ENCODE measurements around the gene STXBP1.
"Not testable (repeated sequence)": the region's sequence is repeated elsewhere in the genome, so short reads cannot be mapped to it uniquely, and the experiment has no call there.

STXBP1 gene

DNA sequence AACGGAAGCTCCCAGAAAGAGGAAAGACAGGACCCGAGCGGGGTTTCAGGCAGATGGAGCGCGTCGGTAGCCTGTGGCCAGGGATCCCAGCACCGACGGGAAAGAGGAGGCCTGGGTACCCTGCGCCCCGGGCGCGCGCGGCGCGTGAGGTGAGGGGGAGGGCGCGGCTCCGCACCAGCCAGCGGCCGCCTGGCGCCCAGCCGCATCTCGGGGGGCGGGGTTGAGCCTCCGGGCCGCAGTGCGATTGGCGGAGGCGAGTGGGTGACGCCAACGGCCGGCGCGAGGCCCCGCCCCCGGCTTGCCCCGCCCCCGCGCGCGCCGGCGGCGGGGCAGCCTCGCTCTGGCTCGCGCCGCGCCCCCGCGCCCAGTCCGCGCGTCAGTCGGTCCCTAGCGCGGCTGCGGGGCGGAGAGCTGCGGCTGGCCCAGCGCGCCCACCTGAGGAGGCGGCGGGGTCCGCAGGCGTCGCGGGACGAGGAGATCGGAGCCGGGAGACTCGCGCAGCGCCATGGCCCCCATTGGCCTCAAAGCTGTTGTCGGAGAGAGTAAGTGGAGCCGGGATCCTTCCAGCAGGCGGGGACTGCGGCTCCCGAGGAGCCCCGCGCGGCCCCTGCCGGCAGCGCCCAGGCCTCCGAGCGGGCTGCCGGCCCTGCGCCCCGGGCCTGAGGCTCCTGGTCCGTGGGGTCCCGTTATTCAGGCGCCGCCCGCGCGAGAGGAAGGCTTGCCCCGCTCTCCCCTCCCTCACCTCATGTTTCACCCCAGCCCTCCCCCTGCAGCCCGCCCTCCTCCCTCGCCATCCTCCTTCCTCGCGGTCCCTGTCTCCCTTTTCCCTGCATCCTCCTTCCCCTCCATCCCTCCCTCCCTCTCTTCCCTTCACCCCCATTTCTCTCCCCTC is at the start of gene STXBP1:
Gene STXBP1, plus strand, starts transcription at position 379 of the 892 bp plus-strand sequence. Its CDS starts 127 bp downstream, at position 506.
- peak; percentile 93 for DNase-seq

DNA sequence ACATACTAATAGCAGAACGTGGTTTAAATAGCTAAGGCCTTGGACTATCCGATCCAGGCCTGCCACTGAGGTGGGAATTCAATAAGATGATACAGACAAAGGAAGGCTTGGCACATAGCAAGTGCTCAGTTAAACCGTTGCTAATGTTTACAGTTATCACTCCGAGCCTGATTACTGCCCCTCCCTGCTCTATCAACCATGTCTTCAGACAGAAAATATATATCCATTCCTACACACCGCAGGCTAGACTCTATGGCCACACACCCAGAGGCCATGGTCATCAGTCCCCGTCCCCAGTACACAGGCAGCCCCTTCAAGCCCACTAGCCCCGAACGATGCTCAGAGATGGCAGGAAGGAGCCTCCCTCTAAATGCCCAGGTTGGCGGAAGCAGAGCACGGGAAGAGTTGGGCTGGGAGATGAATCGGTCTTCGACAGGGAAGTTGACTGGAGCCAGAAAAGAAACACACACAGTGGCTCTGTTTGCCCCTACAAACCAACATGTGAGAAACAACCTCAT is 49.7 kb upstream of the STXBP1 start:
- no peak for DNase-seq

DNA sequence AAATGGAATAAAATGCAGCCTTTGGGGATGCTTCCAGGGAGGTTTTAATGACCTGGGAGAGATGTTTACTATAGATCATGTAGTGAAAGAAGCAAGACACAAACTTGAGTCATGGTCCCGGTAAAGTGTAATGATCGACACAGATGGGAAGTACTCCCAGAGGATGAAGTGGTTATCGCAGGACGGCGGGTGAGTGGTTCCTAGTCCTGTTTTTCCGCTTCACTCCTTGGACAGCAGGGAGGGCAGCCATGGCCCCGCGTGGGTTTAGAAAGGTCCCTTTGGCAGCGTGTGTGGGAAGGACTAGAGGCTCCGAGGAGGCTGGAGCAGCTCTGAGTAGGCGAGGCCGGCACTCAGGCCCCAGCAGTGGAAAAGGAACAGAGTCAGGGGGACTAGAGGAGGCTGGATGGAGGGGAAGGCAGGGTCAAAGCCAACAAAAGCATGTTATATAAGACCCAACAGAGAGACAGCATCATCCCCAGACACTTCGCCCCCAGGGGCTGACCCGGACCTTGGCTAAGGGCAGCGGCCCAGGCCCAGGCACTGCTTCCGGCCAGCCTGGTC is 49.2 kb upstream of the STXBP1 start:
- no peak for DNase-seq

DNA sequence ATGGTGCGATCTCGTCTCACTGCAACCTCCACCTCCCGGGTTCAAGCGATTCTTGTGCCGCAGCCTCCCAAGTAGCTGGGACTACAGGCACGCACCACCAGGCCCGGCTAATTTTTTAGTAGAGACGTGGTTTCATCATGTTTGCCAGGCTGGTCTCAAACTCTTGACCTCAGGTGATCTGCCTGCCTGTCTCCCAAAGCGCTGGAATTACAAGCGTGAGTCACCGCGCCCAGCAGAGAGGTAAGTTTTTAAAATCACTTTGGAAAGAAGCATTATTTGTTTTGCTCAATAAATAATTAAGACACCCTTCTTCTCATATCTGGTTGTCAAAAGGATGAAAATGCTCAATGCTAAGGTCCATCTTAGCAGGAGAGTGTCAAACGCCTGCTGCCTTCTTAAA is 48.5 kb upstream of the STXBP1 start:
- DNase-seq = no peak

DNA sequence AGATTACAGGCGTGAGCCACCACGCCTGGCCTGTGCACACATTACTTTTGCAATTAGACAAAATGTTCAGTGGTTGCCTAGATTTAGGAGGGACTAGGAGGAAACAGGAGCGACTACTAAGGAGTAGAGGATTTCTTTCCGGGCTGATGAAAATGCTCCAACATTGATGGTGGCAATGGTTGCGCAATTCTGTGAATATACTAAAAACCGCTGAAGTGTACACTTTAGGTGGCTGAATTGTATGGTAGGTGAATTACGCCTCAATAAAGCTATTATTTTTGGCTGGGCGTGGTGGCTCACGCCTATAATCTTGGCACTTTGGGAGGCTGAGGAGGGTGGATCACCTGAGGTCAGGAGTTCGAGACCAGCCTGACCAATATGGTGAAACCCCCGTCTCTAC is 46.8 kb upstream of the STXBP1 start:
- no peak for DNase-seq

DNA sequence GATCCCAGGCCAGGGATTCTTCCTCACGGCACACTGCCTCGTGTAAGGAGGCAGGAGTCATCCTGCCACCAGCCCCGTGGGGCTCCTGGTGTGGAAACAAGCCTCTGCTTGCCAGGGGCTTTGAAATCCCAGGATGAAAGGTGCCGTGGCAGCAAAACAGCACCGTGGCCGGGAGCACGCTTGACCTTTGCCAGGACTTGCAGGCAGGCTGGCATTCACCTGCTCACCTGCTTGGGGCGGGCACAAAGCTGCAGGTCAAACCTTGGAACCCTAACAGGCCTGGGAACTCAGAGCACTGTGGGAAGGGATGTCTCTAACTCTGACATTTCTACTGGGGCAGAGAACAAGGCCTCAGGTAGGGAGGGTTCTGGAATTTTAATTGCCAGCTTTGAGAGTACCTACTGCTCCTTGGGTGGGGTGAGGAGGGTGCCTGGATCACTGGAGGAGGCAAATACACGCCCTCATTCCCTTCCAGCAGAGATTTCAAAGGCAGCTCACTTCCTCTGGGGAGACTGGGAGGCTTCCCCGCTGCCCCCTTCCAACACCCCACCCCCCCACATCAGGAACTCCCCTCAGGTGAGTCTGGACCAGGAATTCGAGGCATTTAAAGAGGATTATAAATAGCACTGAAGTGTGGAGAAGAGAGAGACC is 45.6 kb upstream of the STXBP1 start:
- DNase-seq = no peak

DNA sequence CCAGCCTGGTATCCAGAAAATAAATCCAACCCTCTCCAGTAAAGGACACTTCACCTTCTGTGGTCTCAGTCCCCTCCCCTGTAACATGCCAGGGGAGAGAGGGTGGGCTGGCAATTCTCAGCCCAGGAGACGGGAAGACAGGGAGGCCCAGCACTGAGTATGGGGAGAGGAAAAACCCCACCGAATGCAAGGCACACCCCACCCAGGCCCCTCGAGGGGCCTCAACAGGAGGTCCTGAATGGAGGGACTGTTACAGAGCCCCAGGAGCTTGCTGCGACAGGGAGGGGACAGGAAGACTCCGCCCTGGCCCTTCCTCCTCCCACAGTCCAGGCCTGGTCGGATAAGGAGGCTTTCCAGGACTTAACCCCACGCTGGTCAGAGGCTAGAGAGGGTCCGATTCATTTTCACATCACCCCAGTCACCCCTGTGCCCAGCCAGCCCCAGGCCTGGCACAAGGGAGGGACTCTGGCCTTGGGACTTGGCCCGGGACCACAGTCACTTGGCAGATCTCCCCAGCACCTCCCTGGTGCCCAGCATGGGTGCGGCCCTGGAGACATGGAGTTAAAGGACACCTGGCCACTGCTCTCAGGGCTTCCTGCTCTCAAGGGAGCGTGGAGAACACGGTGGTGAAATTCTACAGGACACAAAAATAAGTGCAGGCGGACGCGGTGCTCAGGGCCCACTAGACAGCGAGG is 44.9 kb upstream of the STXBP1 start:
- peak; percentile 71 for DNase-seq

DNA sequence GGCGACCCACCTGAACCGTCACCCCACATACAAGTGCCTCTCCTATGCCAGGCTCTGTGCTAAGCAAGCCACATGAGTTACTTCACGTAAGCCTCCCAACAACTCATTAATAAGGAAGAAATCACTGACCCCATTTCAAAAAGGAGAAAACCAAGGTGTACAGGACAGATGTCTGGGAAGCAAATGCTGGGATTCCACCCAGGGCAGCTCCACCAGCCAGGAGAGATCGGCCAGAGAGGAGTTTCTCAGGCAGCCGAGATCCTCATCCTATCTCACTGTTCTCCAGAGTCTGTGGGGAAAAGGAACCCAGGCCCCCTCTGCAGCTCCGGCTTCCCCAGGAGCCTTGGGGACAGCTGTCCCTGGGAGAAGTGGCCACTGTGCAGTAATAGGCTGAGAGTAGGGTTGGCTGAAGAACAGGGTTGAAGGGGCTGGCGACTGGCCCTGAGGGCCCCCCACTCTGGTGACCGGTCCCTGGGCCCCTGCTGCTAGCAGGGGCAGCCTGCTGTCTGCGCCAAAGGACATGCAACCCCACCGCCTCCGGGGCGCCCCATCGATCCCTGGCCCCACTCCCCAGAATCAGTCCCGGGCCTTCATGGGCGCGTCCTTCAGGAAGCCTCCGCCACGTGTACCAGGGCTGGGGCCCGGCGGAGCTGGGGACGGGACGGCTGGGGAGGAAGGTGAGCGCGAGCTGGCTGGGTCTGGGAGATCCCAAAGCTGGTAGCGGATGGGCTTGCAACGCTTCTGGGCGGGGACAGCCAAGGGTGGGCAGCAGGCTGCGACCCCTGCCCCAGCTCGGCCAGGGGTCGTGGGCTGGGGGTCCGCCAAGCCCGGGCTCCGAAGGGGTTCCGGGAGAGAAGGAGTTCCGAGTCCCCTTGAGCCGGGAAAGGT is 44.1 kb upstream of the STXBP1 start:
- no peak for DNase-seq

DNA sequence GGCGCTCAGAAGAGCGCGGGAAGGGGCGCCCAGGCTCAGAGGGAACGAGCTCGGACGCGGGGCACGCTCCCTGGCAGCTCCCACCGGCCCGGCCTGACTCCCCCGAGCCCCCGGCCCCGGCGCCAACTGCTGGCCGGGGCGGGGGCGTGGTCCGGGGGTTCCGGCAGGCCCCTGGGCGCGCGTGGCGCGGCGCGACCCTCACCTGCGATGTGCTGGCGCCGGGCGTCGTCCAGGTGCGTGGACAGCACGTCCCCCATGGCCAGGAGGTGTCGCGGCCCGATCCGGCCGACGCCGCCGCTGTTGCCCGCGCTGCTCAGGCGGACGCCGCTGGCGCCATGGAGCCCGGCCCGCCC is 43.5 kb upstream of the STXBP1 start:
- no peak for DNase-seq

DNA sequence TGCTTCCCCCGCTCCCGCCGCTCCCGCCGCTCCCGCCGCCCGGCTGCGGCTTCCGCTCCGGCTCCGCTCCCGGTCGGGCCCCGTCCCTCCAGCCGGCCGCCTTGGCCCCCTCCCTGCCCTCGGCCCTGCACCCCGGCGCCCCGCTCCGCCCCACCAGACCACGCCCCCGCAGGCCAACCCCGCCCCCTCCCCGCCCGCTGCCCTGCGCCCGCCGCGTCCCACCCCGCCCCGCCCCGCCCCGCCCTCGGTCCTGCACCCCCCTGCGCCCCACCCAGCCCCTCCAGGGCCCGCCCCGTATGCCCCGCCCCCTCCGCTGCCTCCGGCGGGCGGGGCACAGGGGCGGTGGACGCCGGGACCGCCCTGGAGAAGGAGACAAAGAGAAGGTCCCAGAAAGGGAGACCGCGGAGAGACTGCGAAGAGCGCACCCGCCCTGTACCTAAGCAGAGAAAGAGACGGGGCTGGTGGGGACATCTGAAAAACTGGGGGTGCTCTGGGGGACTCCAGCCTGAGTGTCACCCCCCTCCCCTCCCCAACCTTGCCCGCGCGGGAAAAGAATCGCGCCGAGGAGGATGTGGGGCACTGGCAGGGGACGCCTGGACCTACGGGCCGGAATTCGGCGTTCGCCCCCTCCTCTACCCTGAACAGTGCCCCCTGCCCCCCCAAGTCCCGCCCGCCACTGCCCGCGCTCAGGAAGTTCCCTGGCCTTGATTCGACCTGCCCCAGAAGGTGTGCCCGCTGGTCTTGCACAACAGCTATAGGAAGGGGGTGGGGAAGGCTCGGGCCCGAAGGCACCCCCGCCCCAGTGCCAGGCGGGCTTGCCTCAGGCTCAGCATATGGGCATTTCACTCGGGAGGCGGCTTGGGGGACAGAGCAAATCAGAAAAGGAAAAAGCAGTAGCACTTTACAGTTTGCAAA is 42.8 kb upstream of the STXBP1 start:
- peak; percentile 93 for DNase-seq

DNA sequence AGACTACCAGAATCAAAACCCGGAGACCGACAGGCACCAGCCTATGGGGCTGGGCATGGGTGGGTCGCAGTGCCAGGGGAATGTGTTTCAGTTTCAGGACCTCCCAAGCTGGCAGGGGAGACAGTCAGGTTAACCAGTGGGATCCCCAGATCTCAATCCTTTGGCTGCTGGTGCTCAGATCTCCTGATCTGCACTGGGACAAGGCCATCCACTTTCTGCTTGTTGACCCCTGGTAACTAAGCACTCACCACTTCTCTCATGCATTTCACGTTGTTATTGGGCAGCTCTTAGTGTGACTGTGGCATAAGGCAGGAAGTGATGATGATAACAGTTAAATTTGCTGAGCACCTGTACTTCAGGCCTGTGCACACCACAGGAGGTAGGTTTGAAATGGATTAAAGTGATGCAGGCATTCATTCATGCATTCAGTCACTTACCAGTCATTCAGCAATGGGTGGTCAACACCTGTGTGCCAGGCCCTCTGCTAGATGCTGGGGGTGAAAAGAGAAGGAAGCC is 42.1 kb upstream of the STXBP1 start:
- no peak for DNase-seq

DNA sequence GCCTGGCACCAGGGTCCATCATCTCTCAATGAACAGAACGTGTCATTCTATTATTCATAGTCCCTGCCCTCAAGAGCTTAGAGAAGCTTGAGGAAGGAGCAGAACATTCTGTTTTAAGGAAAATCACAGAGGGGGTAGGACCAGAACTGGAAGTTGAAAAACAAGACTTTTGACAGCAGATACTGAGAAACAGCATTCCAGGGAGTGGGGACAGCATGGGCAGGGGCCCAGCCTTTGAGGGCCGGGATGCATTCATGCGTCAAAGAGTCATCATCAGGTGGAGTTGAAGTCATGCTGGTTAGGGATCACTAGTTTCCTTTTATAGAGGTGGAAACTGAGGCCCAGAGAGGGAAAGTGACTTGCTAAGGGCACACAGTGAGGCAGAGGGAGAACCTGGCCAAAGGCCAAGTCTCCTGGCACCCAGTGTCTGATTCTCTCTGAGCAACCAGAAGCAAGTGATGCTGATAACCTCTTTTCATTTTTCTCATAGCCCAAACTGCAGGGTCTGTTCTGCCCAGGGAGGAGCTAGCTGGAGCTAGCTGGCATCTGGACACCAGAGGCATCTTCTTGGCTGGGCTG is 41.5 kb upstream of the STXBP1 start:
- no peak for DNase-seq

DNA sequence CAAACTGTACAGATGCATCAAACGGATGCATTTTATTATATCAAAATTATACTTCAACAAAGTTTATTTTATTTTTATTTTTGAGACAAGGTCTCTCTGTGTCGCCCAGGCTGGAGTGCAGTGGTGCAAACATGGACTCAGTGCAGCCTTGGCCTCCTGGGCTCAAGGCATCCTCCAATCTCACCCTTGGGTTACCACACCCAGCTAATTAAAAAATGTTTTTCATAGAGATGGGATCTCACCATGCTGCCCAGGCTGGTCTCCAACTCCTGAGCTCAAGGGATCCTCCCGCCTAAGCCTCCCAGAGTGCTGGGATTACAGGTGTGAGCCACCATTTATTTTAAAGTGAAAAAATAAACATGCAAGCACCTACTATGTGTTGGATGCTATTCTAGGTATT is 40.1 kb upstream of the STXBP1 start:
- DNase-seq = no peak

DNA sequence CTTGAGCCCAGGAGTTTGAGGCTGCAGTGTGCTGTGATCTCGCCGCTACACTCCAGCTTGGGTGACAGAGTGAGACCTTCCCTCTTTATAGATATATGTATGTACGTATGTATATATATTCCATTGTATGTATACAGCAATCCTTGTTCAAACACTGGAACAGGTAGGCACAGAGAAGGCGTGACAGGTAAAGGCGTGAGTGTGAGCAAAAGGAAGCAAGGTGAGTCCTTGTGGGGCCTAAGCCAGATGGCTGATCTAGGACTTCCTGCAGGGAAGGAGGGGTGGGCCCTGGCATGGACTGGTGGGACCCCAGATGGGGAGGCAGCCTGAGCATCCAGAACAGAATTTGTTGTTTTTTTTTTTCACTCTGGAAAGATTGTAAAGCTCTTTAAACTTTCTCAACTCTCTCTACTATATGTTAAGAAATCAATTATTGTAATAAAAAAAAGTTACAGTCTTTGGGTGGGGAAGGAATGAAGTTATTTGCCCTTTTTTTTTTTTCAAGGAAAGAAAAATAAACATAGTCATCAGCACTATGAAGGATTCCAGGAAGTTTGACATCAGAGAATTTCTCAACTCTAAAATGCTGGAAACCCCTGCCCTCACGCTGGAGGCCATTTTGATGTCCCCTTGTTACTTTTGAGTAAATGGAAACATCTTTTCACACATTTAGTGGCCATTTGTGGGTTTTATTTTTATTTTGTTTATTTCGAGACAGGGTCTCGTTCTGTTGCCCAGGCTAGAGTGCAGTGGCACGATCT is 38.9 kb upstream of the STXBP1 start:
- no peak for DNase-seq

DNA sequence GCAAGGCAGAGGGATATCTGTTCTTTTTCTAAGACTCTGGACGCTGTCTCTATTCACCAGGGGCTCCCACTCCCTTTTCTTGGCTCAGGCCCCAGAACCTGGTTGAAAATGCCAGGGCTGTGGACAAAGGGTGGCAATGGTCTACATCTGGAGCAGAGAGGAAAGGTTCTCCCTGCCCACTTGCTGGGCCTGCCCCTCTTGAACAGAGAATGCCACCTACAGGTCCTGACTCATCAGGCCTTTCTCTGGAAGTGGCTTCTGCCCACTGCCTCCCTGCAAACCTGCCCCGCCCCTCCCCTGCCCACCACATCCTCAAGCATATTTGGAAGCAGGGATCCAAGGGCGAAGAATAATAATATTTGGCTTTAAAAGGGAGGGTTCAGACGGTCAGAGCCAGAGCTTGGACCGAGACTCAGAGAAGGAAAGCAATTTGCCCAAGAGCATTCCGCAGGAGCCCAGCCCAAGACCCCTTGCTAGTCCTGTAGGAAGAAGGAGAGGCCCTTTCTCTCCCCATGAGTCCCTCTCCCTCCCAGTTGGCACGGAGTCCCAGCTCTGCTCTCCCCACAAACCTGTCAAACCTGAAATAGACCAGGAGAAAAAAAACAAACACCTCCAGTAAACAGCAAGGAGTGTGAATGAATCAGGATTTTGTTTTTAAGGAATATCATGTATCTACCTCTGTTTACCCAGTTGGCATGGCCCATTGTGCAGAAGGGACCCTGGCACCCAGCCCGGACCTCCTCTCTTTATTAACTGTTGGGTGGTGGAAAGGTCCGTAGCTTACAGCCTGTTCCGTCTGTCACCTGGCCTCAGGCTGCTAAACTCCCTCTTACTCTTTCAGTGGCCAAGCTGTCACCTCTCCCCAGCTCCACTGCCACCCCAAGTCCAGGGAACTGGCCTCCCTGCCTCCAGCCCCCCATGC is 37.7 kb upstream of the STXBP1 start:
- DNase-seq = no peak

DNA sequence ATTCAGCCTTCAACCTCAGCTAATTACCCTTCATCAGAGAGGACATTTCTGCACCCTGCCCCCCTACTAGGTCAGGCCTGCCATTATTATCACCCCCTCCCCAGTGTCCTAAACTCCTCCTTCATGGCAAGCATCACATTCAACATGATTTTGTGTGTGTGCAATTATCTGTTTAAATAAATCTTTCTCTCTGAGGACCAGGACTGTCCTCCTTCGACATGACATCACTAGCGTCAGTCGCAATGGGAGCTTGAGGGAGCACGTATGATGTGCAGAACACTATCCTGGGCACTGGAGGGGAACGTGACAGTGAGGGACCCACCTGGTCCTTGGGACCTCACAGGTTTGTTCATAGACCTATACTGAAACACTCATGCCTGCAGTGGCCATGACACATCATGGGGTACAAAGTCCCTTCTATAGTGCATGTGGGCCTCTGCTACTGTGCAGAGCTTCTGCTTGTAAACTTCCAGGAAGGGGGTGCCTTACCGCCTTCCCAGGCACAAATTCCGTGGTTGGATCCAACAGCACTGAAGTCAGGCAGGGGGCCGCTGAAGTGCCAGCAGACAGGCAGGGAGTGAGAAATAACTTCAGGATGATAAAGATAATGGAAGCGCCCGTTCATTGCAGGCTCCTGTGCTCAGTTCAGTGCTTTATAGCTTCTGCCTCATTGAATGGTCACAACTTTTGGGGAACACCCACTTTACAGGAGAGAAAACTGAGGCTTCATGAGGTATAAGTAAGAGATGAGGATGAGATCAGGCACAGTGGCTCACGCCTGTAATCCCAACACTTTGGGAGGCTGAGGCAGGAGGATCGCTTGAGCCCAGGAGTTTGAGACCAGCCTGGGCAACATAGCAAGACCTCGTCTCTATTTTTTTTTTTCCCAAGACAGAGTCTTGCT is 36.0 kb upstream of the STXBP1 start:
- DNase-seq = no peak

DNA sequence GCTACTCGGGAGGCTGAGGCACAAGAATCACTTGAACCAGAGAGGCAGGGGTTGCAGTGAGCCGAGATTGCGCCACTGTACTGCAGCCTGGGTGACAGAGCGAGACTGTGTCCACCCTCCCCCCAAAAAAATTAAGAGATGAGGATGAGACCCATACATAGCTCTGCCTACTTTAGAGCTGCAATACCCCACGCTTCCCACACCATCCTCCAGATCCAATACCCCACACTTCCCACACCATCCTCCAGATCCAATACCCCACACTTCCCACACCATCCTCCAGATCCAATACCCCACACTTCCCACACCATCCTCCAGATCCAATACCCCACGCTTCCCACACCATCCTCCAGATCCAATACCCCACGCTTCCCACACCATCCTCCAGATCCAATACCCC is 34.9 kb upstream of the STXBP1 start:
- DNase-seq = not testable (repeated sequence)

DNA sequence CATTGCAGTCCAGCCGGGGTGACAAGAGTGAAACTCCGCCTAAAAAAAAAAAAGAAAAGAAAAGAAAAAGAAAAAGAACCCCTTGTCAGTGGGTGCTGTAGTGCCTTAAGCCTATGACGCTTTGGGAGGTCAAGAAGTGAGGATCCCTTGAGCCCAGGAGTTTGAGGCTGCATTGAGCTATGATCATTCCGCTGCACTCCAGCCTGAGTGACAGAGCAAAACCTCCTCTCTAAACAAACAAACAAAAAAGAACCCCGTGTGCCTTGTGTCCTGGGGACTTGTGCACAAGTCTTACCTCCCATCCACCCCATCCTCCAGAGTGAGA is 33.5 kb upstream of the STXBP1 start:
- DNase-seq = no peak

Measured in femur (tissue), 1 donor.